Liver (tissue), 9 donors: ENCODE results near the gene CDH1. TPM values are rescaled to one million over a fixed set of nuclear protein-coding genes. Genes with fewer than 3 reads are reported as not detected.

ENCODE experiments used
- DNase-seq: peaks from one replicate; pipeline ENCODE4 v3.0.0-alpha.2; 2017; ENCODE audit warnings: low spot score
- H3K27ac ChIP-seq, 2 donors: one replicate each; pipeline ENCODE4 v1.7.0; 2013; ENCODE audit warnings: inconsistent platforms in 2 of 2, low read length in 2 of 2, control low read depth in 1 of 2, low read depth in 1 of 2, mild to moderate bottlenecking in 1 of 2
- H3K27me3 ChIP-seq, 4 donors: one replicate each; pipeline versions ENCODE4 v1.6.1 to v1.7.0; 2013; ENCODE audit warnings: low read length in 3 of 4, inconsistent platforms in 1 of 4, mild to moderate bottlenecking in 1 of 4, moderate library complexity in 1 of 4; ENCODE audit not compliant: control insufficient read depth in 4 of 4, insufficient read depth in 4 of 4
- H3K36me3 ChIP-seq, 4 donors: one replicate each; pipeline versions ENCODE4 v1.6.1 to v1.7.0; 2013; ENCODE audit warnings: low read length in 3 of 4, mild to moderate bottlenecking in 3 of 4, low read depth in 1 of 4, moderate library complexity in 1 of 4; ENCODE audit not compliant: control insufficient read depth in 4 of 4, insufficient read depth in 3 of 4
- H3K4me1 ChIP-seq, 4 donors: one replicate each; pipeline versions ENCODE4 v1.6.1 to v1.7.0; 2013; ENCODE audit warnings: low read length in 3 of 4, mild to moderate bottlenecking in 3 of 4, moderate library complexity in 1 of 4; ENCODE audit not compliant: control insufficient read depth in 4 of 4, insufficient read depth in 4 of 4
- H3K4me3 ChIP-seq, 3 donors: one replicate each; pipeline versions ENCODE4 v1.6.1 to v1.7.0; 2013; ENCODE audit warnings: low read length in 3 of 3, control low read depth in 1 of 3, low read depth in 1 of 3, mild to moderate bottlenecking in 1 of 3
- H3K9ac ChIP-seq, 2 donors: one replicate each; pipeline ENCODE4 v1.7.0; 2013; ENCODE audit warnings: low read length in 2 of 2, mild to moderate bottlenecking in 2 of 2, moderate library complexity in 2 of 2, control low read depth in 1 of 2, low read depth in 1 of 2
- H3K9me3 ChIP-seq, 4 donors: one replicate each; pipeline versions ENCODE4 v1.6.1 to v1.7.0; 2013; ENCODE audit warnings: low read length in 3 of 4; ENCODE audit not compliant: control insufficient read depth in 4 of 4
- ATF3 ChIP-seq: IDR thresholded peaks from 2 replicates; pipeline ENCODE4 v1.6.1; 2016; ENCODE audit warnings: antibody characterized with exemption
- CTCF ChIP-seq: fragments of 150-350 bp; IDR thresholded peaks from 2 replicates; pipeline ENCODE4 v1.5.1; 2017; ENCODE audit warnings: improper control_type of control experiment, low read depth, low read length; ENCODE audit not compliant: missing input control
- GABPA ChIP-seq, 2 donors: IDR thresholded peaks in 1 of 2; conservative IDR thresholded peaks in 1 of 2; 2 replicates each; pipeline ENCODE4 v1.6.1; 2016; ENCODE audit warnings: antibody characterized with exemption in 2 of 2, mild to moderate bottlenecking in 1 of 2, moderate library complexity in 1 of 2
- HNF4A ChIP-seq, 2 donors: conservative IDR thresholded peaks; 2 replicates each; pipeline ENCODE4 v1.6.1; 2016; ENCODE audit warnings: antibody characterized with exemption in 2 of 2, mild to moderate bottlenecking in 2 of 2
- HNF4G ChIP-seq: IDR thresholded peaks from 2 replicates; pipeline ENCODE4 v1.6.1; 2016; ENCODE audit warnings: antibody characterized with exemption
- MAX ChIP-seq: IDR thresholded peaks from 2 replicates; pipeline ENCODE4 v1.6.1; 2016; ENCODE audit warnings: antibody characterized with exemption
- RAD21 ChIP-seq, 2 donors: IDR thresholded peaks; 2 replicates each; pipeline ENCODE4 v1.6.1; 2016; ENCODE audit warnings: antibody characterized with exemption in 2 of 2, mild to moderate bottlenecking in 2 of 2
- REST ChIP-seq: IDR thresholded peaks from 2 replicates; pipeline ENCODE4 v1.6.1; 2016; ENCODE audit warnings: antibody characterized with exemption, mild to moderate bottlenecking
- SP1 ChIP-seq: IDR thresholded peaks from 2 replicates; pipeline ENCODE4 v1.6.1; 2018; ENCODE audit warnings: antibody characterized with exemption, mild to moderate bottlenecking
- WGBS: extraction: QIAGEN DNeasy Blood & Tissue Kit; methylation state at CpG from one replicate; pipeline ENCODE4 v1.1.7; 2013; 5-methylcytosine and 5-hydroxymethylcytosine counted together
- polyA plus RNA-seq, 2 donors: library from polyadenylated mRNA; stranded (reverse) in 1 of 2; unstranded in 1 of 2; fragments of 200-250 nt in 1 of 2; fragments of >200 nt in 1 of 2; fragmentation: Nextera tagmentation in 1 of 2; extraction: Ambion mirVana in 1 of 2; gene quantifications; one replicate each; pipeline versions ENCODE4 v1.2.1 to v1.2.3, GENCODE V29; 2013 to 2015
- total RNA-seq, 2 donors: library from RNA; depleted of rRNA; stranded (reverse); fragments of >200 nt; gene quantifications; one replicate each; pipeline ENCODE4 v1.2.3, GENCODE V29; 2014
- donor health status: healthy.
- donor health status: healthy.
- donor health status: healthy.
- donor health status: healthy.
- donor health status: healthy.

The CDH1 gene
- total and polyA plus RNA-seq, 4 donors: 21.8 to 69.3 (median 50.3) TPM

- TF ChIP-seq SP1: no peak
- no peak for TF ChIP-seq RAD21 (IDR thresholded peaks at IDR 0.05)
- TF ChIP-seq HNF4G: no peak
- peak in 1 of 2 donors; percentile 54 for TF ChIP-seq HNF4A (conservative IDR thresholded peaks at IDR 0.05)
- TF ChIP-seq MAX: no peak
- TF ChIP-seq REST: no peak
- TF ChIP-seq ATF3: no peak
- no peak overlapping the region for H3K27ac ChIP-seq
- peaks cover 0 to 7% (median 2%) of the 10 kb centered on the region in 4 donors for H3K4me1 ChIP-seq
- no peaks in the 10 kb centered on the region for H3K36me3 ChIP-seq
- no peaks in the 10 kb centered on the region for H3K27me3 ChIP-seq
- WGBS: 70% methylated on average over 3 of the region's 3 CpGs
- DNase-seq: no peak
- H3K9me3 ChIP-seq: no peaks in the 10 kb centered on the region
- H3K4me3 ChIP-seq: no peak overlapping the region
- no peak overlapping the region for H3K9ac ChIP-seq
Observed at GRCh38 chr16:68752602-68753001, 15.5 kb downstream of the CDH1 start.

- no peak for DNase-seq
- H3K9ac ChIP-seq: no peak overlapping the region
- H3K4me1 ChIP-seq: peaks cover 0 to 7% (median under 1%) of the 10 kb centered on the region in 4 donors
- TF ChIP-seq GABPA (IDR thresholded peaks at IDR 0.05 in 1 of 2, conservative IDR thresholded peaks at IDR 0.05 in 1 of 2) (no peak), MAX (no peak)
- H3K27me3 ChIP-seq: no peaks in the 10 kb centered on the region
- no peak overlapping the region for H3K4me3 ChIP-seq
- H3K36me3 ChIP-seq: peaks cover 0 to 3% (median 0%) of the 10 kb centered on the region in 4 donors
- 85% methylated on average over 7 of the region's 7 CpGs for WGBS
- no peaks in the 10 kb centered on the region for H3K9me3 ChIP-seq
- H3K27ac ChIP-seq: peak overlapping the region in 1 of 2 donors; percentile 7
Observed at GRCh38 chr16:68754084-68754792, 17.1 kb downstream of the CDH1 start.

GRCh38 chr16:68756239-68756915, 19.3 kb downstream of the CDH1 start:
- H3K27ac ChIP-seq: peak overlapping the region in 1 of 2 donors; percentile 61
- DNase-seq: no peak
- peaks cover 0 to 11% (median 2%) of the 10 kb centered on the region in 4 donors for H3K4me1 ChIP-seq
- no peak overlapping the region for H3K4me3 ChIP-seq
- TF ChIP-seq CTCF (no peak), HNF4A (conservative IDR thresholded peaks at IDR 0.05) (no peak)
- H3K36me3 ChIP-seq: peaks cover 0 to 3% (median 0%) of the 10 kb centered on the region in 4 donors
- H3K9ac ChIP-seq: no peak overlapping the region
- WGBS: 73% methylated on average over 10 of the region's 10 CpGs
- H3K27me3 ChIP-seq: no peaks in the 10 kb centered on the region
- H3K9me3 ChIP-seq: no peaks in the 10 kb centered on the region
